DND-41 (cell line): Measurements from ENCODE around the gene DNM3.
"Not testable (repeated sequence)": the region's sequence is repeated elsewhere in the genome, so short reads cannot be mapped to it uniquely, and the experiment has no call there.

Experiments used
- ATAC-seq: fragments of 200-7000 bp; cut with Tn5 transposase; 3 replicates; pipeline ENCODE4 v1.9.1; 2021; ENCODE audit warnings: low read depth; ENCODE audit not compliant: insufficient read depth
- DNase-seq: peaks from one replicate; pipeline ENCODE4 v3.0.0-alpha.2; 2020
- H2AFZ ChIP-seq: 2 replicates; pipeline ENCODE4 v1.6.0; 2012; ENCODE audit warnings: low read depth, low read length
- H3K27ac ChIP-seq: 2 replicates; pipeline ENCODE4 v1.5.1; 2012; ENCODE audit warnings: low read length, inconsistent platforms
- H3K27me3 ChIP-seq: fragments of 200-600 bp; sonication (generic); 2 replicates; pipeline ENCODE4 v1.6.0; 2012; ENCODE audit warnings: low read length, mild to moderate bottlenecking, inconsistent platforms; ENCODE audit not compliant: insufficient read depth, poor library complexity
- H3K36me3 ChIP-seq: 2 replicates; pipeline ENCODE4 v1.5.1; 2012; ENCODE audit warnings: low read length, inconsistent platforms; ENCODE audit not compliant: insufficient read depth
- H3K4me1 ChIP-seq: 2 replicates; pipeline ENCODE4 v1.5.1; 2012; ENCODE audit warnings: mild to moderate bottlenecking, low read length; ENCODE audit not compliant: insufficient read depth
- H3K4me2 ChIP-seq: 2 replicates; pipeline ENCODE4 v1.6.0; 2012; ENCODE audit warnings: mild to moderate bottlenecking, moderate library complexity, low read length, inconsistent platforms; ENCODE audit not compliant: insufficient read depth
- H3K4me3 ChIP-seq, 2 experiments: fragments of 200-600 bp in 1 of 2; shearing (Covaris generic) in 1 of 2; 2 replicates each; pipeline ENCODE4 v1.5.1; 2012 to 2016; ENCODE audit warnings: inconsistent platforms in 2 of 2, low read length in 2 of 2, mild to moderate bottlenecking in 2 of 2, low read depth in 1 of 2, moderate library complexity in 1 of 2
- H3K79me2 ChIP-seq: 2 replicates; pipeline ENCODE4 v1.6.0; 2012; ENCODE audit warnings: low read length, inconsistent platforms; ENCODE audit not compliant: insufficient read depth
- H3K9ac ChIP-seq: 2 replicates; pipeline ENCODE4 v1.6.0; 2012; ENCODE audit warnings: low read depth, mild to moderate bottlenecking, inconsistent platforms, low read length, moderate library complexity
- H3K9me3 ChIP-seq: 2 replicates; pipeline ENCODE4 v1.5.1; 2012; ENCODE audit warnings: low read length, moderate library complexity, mild to moderate bottlenecking, inconsistent platforms; ENCODE audit not compliant: insufficient read depth, severe bottlenecking
- H4K20me1 ChIP-seq: 2 replicates; pipeline ENCODE4 v1.6.0; 2012; ENCODE audit warnings: low read length; ENCODE audit not compliant: insufficient read depth
- CTCF ChIP-seq: IDR thresholded peaks from 2 replicates; pipeline ENCODE4 v1.5.1; 2012; ENCODE audit warnings: borderline replicate concordance, low read length, moderate library complexity, mild to moderate bottlenecking; ENCODE audit not compliant: poor library complexity, severe bottlenecking; ENCODE audit errors: extremely low read depth
- EZH2 ChIP-seq: IDR thresholded peaks from 3 replicates; pipeline ENCODE4 v1.6.1; 2012; ENCODE audit warnings: borderline replicate concordance, low read depth, mild to moderate bottlenecking, moderate library complexity, low read length, inconsistent platforms; ENCODE audit not compliant: severe bottlenecking

The DNM3 gene

GRCh38 chr1:172299515-172299914 is 458.2 kb downstream of the DNM3 start:
- no peaks in the 10 kb centered on the region for H3K4me1 ChIP-seq
- H3K9ac ChIP-seq, result no peak overlapping the region
- no peaks in the 10 kb centered on the region for H3K36me3 ChIP-seq
- H3K27me3 ChIP-seq, result no peaks in the 10 kb centered on the region
- H3K79me2 ChIP-seq, result no peaks in the 10 kb centered on the region
- H3K9me3 ChIP-seq, result peaks cover 8% of the 10 kb centered on the region
- H4K20me1 ChIP-seq, result no peaks in the 10 kb centered on the region
- no peak for ATAC-seq
- no peak overlapping the region for H3K4me3 ChIP-seq
- TF ChIP-seq CTCF, result no peak
- no peak for TF ChIP-seq EZH2
- no peak for DNase-seq
- no peak overlapping the region for H2AFZ ChIP-seq
- no peak overlapping the region for H3K4me2 ChIP-seq
- no peak overlapping the region for H3K27ac ChIP-seq

GRCh38 chr1:172307508-172307907 is 466.2 kb downstream of the DNM3 start:
- not testable (repeated sequence) for H4K20me1 ChIP-seq, H2AFZ ChIP-seq, H3K9ac ChIP-seq, H3K27ac ChIP-seq, H3K9me3 ChIP-seq, H3K27me3 ChIP-seq, H3K4me3 ChIP-seq, H3K79me2 ChIP-seq, H3K4me2 ChIP-seq, H3K36me3 ChIP-seq, DNase-seq, ATAC-seq, H3K4me1 ChIP-seq

GRCh38 chr1:172308142-172308541 is 466.8 kb downstream of the DNM3 start:
- Histone ChIP-seq H3K4me2 (no peak overlapping the region), H3K9me3 (no peaks in the 10 kb centered on the region), H3K79me2 (no peaks in the 10 kb centered on the region), H4K20me1 (no peaks in the 10 kb centered on the region), H3K27ac (no peak overlapping the region), H3K36me3 (no peaks in the 10 kb centered on the region), H3K9ac (no peak overlapping the region), H3K4me3 (no peak overlapping the region), H3K27me3 (no peaks in the 10 kb centered on the region), H2AFZ (no peak overlapping the region), H3K4me1 (no peaks in the 10 kb centered on the region)
- no peak for TF ChIP-seq CTCF
- TF ChIP-seq EZH2, result no peak
- DNase-seq (no peak), ATAC-seq (no peak)

- H4K20me1 ChIP-seq, result no peaks in the 10 kb centered on the region
- H3K4me3 ChIP-seq, result no peak overlapping the region
- no peaks in the 10 kb centered on the region for H3K79me2 ChIP-seq
- H3K36me3 ChIP-seq, result no peaks in the 10 kb centered on the region
- H3K4me2 ChIP-seq, result no peak overlapping the region
- H2AFZ ChIP-seq, result no peak overlapping the region
- no peaks in the 10 kb centered on the region for H3K4me1 ChIP-seq
- no peaks in the 10 kb centered on the region for H3K27me3 ChIP-seq
- no peak overlapping the region for H3K9ac ChIP-seq
- DNase-seq (no peak), ATAC-seq (no peak)
- TF ChIP-seq EZH2, result no peak
- no peak for TF ChIP-seq CTCF
- H3K9me3 ChIP-seq, result no peaks in the 10 kb centered on the region
- no peak overlapping the region for H3K27ac ChIP-seq
Measured at GRCh38 chr1:172308577-172308976, 467.3 kb downstream of the DNM3 start.
